ENCODE results near the gene CFAP74.
"Not testable (repeated sequence)": the region's sequence is repeated elsewhere in the genome, so short reads cannot be mapped to it uniquely, and the experiment has no call there.

The CFAP74 gene

GRCh38 chr1:1898246-1898933 is 105.2 kb downstream of the CFAP74 start:
- DNase-seq (ENCODE audit: low read depth), result no peak

DNA sequence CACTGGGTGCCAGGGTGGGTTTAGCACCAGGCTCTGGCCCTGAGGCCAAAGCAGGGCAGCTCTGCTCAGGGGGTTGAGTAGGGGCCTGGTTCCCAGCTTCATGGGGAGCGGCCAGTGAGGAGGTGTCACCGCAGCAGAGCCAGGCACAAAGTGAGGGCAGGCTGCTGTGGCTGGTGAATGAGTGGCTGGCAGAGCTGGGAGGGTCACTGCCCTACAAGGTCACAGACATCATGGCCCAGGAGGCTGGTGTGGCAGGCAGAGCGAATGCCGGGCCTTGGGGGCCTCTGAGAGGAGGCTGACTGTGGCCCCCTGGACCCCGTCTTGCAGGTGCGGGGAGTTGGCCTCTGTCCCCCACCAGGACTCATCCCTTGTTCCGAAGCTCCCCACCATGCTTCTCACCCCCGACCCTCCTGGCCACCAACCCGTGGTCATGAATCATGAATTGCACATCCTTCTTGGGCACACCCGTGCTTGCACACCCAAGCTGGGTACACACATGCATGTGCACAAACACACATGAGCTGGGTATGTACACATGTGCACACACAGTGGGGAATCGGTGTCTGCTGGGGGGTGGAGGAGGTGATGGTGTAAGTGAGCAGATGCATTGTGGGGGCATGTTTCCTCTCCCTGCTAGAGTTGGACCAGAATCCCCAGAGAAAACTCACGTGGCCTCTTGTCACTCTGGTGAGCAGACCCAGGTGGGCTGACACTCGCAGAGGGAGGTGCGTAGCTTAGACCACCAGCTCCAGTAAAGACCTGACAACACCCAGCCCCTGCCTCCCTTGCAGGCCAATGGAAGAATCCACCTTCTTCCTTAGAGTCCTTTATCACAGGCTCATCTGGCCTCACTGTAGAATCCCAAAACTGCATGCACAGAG is 107.9 kb downstream of the CFAP74 start:
- no peak for DNase-seq (ENCODE audit: low read depth)

- no peak for DNase-seq (ENCODE audit: low read depth)
Measured at GRCh38 chr1:1895060-1895418, 108.5 kb downstream of the CFAP74 start.

GRCh38 chr1:1894354-1895059 is 109.1 kb downstream of the CFAP74 start:
- no peak for DNase-seq (ENCODE audit: low read depth)

- no peak for DNase-seq (ENCODE audit: low read depth)
Measured at GRCh38 chr1:1893997-1894353, 109.6 kb downstream of the CFAP74 start.

GRCh38 chr1:1893291-1893985 is 110.1 kb downstream of the CFAP74 start:
- DNase-seq (ENCODE audit: low read depth), result no peak

GRCh38 chr1:1892763-1893120 is 110.8 kb downstream of the CFAP74 start:
- no peak for DNase-seq (ENCODE audit: low read depth)

DNA sequence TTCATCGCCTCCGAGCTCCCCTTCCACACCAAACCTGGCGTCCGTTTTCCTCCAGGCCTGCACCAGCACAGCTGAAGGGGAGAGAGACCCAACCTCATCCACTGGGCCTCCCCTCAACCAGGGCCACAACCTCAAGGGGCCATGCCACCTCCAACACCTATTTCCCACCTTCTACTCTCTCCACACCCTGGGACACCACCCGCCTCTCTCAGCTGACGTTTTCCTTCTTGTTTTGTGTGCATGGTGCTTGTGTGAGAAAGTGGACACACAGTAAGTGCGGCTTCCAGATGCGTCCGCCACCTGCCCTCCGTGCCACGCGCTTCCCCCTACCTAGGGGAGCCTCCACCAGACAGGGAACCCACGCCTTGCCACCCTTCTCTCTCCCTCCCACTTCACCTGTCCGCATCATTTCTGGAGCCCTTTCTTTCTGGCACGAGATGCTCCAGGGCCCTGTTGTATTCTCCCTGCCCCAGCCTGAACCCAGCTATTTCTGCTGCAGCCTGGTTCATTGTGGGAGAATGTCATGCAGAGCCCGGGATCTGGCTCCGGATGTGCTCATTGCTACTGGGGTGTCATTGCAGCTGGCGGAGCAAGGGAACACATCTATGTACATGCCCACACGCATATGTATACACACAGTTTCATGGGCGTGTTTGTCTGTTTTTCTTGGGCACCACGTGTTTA is 111.4 kb downstream of the CFAP74 start:
- DNase-seq (ENCODE audit: low read depth), result no peak

DNA sequence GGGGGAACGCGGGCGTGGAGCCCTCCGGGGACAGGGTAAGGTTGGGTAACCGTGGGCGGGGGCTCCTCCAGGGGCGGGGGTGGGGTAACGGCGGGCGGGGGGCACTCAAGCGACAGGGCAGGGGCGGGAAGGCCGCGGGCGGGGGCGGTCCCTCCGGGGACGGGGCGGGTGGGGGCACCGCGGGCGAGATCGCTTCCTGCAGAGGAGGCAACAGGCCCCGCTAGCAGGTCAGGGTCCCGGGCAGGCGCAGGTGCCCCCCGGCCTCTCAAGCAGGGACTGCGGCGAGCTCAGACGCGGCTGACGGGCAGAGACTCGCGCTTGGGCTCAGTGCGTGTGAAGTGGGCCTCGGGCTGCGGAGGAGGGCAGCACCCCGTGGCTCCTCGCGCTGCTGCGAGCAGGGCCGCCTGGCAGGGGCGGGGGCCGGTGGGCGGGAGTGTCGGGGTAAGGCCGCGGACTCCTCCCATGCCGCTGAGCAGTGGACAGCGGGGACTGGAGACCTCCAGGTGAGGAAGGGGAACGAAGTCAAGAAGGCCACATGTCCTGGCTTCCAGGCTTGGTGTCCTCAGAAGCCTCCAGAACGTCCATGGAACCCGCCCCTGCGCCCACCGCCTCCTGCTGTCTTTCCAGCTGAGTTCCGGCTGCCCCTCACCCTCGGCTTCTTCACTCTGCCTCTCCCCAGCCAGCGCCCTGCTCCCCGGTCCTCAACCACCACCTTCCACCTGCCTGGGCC is 112.1 kb downstream of the CFAP74 start:
- peak; percentile 53 for DNase-seq (ENCODE audit: low read depth)

DNA sequence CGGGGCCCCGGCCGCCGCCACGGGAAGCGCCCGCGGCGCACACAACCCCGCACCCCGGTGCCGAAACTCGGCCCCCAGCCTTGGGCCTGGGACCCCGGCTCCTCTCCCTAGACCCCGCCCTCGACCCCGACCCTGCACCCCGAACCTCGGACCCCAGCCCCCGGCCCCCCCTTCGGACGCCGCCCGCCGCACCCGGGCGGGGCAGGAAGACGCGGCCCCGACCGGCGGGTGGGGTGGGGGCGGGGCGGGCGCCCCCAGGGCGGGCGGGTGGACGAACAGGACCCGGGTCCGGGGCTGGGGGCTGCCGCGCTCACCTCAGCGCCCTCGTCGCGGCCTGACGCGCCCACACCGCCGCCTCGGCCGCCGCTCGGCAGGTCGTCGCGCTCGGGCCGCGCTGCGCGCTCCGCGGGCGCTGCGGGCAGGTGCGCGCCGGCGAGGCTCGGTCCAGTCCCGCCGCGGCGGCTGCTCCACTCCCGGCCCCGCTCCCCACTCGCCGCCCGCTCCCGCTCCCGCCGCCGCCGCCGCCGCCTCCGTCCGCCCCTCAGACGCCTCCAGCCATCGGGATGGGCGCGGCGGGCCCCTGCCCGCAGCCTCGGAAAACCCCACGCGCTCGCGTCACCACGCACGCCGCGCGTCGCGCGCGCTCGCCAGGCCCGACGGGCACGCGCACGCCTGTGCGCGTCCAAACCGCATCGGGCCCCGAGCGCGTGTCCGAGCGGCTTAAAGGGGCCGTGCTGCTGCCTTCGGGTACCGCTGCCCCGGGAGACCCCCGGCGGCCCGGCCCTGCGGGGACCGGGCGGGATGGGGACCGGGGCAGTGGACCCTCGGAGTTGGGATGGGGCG is 112.9 kb downstream of the CFAP74 start, which contains the start of gene GNB1:
Gene GNB1, minus strand, starts transcription at position 582 of the 843 bp plus-strand sequence. CDS start 65,634 bp downstream, outside the sequence.
- peak; percentile 86 for DNase-seq (ENCODE audit: low read depth)

DNA sequence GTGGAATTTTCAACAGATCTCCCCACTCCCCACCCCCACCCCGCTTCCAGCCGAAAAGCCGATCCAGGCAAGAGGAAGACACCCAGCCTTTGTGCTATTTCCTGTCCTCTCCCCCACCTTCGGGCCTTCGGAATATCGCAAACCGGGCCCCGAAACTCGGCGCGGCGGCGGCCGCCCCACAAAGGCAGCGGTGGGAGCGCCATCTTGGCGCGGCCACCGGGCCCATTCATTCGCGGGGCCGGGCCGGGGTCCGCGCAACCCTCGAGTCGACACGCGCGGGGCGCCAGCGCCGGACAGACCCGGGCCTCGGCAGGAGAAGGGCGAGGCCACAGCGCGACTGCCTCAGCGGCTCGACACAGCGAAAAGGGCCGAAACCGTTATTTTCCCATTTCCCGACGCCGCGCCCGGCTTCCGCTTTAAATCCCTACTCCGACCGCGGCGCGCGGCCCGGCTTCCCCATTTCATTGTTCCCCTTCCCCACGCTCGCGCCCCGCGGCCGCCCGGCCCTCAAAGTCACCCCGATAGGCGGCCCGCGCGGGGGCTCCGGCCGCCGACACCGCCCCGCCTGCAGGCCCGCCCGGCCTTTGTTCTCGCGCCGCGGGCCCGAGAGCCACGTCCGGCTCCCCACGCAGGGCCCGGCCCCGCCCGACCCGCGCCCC is 113.6 kb downstream of the CFAP74 start:
- DNase-seq (ENCODE audit: low read depth), result peak; percentile 32

DNA sequence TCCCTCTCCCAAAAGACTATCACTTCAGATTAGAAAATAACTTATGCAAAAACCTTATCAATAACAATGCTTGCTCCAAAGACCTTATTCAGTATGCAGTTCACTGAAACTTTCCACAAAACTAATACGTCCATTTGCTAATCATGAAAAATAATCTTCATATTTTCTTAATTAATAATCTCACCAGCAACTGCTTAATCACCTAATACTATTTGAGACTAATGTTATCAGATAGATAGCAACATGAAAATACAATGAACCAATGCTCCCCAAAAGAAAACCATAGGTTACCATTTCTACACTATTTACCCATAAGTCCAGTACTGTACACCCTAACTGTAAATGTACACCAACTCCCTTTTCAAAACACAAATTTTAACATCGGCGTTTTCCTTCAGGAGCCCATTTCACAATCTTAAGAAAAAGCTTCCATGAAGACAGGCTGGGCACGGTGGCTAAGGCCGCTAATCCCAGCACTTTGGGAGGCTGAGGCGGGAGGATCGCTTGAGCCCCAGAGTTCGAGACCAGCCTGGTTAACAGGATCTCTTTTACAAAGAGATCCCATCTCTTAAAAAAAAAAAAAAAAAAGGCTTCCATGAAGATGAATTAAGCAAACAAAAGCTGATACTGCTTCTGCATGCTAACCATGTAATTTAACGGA is 114.4 kb downstream of the CFAP74 start:
- DNase-seq (ENCODE audit: low read depth), result peak; percentile 30

DNA sequence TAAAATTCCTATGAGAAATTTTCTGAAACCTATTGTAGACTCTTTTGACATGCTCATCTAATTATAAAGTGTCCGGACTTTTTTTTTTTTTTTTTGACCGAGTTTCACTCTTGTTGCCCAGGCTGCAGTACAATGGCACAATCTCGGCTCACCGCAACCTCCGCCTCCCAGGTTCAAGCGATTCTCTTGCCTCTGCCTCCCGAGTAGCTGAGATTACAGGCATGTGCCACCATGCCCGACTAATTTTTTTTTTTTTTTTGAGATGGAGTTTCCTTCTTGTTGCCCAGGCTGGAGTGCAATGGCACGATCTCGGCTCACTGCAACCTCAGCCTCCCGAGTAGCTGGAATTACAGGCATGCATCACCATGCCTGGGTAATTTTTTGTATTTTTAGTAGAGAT is 119.7 kb downstream of the CFAP74 start:
- not testable (repeated sequence) for DNase-seq (ENCODE audit: low read depth)

- peak; percentile 53 for DNase-seq (ENCODE audit: low read depth)
Measured at GRCh38 chr1:1883092-1883873, 120.3 kb downstream of the CFAP74 start.

DNA sequence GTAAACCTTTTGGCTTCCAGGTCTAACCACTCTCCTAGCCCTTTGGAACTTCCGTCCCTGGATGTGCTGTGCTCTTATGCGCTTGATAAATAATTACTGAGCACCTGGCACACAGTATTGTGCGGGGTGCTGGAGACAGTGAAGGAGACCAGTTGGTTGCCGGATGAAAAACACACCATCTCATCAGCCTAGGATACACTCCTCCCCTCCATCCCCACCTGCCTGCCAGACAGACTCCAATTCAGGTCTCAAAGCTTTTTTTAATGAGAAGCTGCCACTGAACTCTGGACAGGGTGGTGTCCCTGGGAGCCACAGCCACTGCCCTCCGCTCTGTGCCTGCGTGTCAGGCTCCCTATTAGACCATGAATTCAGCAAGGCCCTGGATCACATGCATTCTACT is 121.9 kb downstream of the CFAP74 start:
- DNase-seq (ENCODE audit: low read depth), result no peak

GRCh38 chr1:1880617-1881312 is 122.8 kb downstream of the CFAP74 start:
- no peak for DNase-seq (ENCODE audit: low read depth)

GRCh38 chr1:1879942-1880341 is 123.6 kb downstream of the CFAP74 start:
- DNase-seq (ENCODE audit: low read depth), result no peak
